NCI-H345 (cell line): Measurements from ENCODE around the gene ZNF823.
"Not testable (repeated sequence)": the region's sequence is repeated elsewhere in the genome, so short reads cannot be mapped to it uniquely, and the experiment has no call there.

Source experiments
- DNase-seq: peaks from one replicate; lab custom pipeline; 2025; lab: John Stamatoyannopoulos, UW

Gene ZNF823

DNA sequence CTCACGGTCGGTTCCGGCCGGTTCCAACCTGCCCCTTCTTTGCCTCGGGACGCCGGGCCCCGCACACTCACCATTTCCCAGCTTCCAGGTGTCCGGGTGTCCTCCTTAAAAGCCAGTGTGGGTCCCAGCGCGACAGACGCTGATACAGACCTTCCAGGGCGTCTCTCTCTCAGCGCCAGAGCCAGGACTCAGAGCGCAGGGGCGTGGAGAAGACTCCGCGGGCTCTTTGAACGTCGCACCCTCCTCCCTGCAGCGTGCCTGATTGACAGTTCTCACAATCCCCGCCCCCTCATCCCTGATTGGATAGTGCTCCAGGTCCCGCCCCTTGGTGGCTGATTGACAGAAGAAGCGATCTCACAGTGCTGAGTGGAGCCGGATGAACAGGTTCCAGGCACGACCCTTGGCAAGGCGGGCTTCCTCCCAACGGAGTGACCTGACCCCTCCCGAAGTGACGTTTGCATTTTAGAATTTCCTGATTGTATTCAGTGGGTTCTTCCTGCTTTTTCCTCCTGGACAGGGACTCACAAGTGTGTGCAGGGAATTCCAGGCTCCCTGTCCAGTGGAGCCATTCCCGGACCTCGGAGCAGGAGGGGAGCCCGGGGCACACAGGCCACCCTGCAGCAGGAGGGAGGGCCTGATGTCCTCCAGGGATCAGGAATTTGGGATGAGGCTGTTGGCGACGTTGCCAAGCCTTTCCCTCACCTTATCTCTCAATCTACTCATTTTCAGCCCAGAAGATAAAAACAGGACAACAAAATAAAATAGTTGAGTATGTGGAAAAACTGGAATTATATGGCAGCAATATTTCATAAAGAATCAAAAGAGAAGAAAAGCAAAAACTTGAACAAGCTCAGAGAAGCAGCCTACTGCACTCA is at the start of gene ZNF823:
Gene ZNF823 (minus strand): TSS at position 201 of the 875 bp plus-strand sequence. CDS start 127 bp downstream, at position 74.
- DNase-seq: peak; percentile 88

DNA sequence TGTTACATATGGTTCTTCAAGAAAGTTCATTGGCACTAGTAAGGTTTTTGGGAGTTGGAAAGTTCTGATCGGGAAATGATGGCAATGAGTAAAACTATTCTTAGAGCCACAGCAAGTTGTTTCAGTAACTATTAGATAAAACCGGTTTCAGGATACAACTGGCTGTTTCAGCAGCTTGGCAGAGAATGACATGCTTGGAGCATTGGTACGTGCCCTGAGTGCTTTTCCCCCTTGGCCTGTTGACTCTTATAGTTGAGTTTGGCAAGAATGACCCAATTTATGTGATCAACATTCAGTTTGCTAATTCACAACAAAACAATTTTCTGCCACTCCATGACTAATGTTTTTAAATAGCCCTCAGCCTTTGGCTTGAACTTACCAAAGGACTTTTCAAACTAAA is 48.8 kb upstream of the ZNF823 start:
- no peak for DNase-seq

DNA sequence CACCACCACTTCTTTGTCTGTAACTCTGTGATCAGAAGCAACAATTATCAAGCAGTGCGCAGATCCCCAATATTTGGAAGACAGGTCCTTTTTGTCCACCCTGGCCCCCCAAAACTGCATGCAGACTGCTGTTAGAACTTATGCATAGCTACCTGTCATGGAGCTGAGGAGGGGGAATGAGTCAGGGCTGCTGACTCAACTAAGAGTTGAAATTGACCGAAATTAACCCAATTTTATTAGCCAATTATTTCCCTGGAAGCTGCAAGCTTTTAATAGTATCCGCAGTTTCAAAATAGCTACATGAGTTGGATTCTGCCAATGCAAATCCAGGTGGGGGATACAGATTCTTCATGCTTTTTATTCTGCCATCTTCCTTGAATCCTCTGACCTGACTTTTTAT is 45.6 kb upstream of the ZNF823 start:
- DNase-seq: no peak

DNA sequence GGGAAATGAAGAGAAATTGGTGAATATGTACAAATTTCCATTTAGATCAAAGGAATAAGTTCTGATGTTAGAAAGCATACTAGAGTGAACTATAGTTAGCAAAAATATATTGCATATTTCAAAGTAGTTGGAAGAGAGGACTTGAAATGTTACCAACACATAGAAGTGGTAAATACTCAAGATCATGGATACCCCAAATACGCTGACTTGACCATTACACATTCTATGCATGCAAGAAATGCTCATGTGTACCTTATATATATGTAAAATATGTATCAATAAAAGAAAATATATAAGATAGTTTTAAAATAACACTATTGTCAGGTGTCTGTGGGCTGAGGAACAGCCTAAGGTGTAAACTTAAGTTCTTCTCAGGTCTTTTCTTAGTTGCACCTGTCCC is 45.0 kb upstream of the ZNF823 start:
- DNase-seq: no peak

DNA sequence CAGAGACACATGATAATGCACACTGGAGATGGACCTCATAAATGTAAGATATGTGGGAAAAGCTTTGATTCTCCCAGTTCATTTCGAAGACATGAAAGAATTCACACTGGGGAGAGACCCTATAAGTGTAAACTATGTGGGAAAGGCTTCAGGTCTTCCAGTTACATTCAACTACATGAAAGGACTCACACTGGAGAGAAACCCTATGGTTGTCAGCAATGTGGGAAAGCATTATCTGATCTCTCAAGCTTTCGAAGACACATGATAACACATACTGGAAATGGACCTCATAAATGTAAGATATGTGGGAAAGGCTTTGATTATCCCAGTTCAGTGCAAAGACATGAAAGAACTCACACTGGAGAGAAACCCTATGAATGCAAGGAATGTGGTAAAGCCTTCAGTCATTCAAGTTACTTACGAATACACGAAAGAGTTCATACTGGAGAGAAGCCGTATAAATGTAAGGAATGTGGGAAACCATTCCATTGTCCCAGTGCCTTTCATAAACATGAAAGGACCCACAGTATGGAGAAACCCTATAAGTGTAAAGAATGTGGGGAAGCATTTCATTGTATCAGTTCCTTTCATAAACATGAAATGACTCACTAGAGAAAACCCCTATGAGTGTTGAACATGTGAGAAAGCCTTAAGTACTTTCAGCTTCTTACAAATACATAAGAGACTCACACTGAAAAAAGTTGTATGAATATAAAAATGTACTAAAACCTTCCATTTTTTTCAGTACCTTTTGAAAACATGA is 42.7 kb upstream of the ZNF823 start:
- DNase-seq: no peak

DNA sequence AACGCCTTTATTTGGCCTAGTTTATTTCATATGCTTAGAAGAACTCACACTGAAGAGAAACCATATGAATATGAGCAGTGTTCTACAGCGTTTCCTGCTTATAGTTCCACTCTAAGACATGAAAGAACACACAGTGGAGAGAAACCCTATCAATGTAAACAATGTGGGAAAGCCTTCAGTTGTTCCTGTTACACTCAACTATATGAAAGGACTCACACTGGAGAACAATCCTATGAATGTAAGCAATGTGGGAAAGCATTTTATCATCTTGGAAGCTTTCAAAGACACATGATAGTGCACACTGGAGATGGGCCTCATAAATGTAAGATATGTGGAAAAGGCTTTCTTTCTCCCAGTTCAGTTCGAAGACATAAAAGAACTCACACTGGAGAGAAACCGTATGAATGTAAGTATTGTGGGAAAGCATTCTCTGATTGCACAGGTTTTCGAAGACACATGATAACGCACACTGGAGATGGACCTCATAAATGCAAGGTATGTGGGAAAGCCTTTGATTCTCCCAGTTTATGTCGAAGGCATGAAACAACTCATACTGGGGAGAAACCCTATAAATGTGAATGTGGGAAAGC is 41.8 kb upstream of the ZNF823 start:
- no peak for DNase-seq

DNA sequence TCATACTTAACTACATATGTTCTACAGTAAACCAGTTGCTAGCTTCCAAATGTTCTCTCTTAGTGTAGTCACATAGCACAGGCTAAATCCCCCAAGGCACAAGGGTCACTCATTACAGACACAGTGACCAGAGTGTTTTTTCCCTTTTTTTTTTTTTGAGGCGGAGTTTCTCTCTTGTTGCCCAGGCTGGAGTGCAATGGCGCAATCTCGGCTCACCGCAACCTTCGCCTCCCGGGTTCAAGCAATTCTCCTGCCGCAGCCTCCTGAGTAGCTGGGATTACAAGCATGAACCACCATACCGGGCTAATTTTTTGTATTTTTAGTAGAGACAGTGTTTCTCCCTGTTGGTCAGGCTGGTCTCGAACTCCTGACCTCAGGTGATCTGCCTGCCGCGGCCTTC is 37.9 kb upstream of the ZNF823 start:
- DNase-seq: not testable (repeated sequence)

DNA sequence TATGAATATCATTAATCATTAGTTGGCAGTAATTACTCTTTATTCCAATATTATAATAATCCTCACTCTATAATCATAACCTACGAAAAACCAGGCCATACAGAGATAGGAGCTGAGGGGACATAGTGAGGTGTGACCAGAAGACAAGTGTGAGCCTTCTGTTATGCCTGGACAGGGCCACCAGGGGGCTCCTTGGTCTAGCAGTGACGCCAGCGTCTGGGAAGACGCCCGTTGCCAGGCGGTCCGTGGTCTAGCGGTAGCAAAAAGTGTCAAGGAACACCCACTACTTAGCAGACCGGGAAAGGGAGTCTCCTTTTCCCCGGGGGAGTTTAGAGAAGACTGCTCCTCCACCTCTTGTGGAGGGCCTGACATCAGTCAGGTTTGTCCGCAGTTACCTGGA is 32.8 kb upstream of the ZNF823 start:
- not testable (repeated sequence) for DNase-seq

DNA sequence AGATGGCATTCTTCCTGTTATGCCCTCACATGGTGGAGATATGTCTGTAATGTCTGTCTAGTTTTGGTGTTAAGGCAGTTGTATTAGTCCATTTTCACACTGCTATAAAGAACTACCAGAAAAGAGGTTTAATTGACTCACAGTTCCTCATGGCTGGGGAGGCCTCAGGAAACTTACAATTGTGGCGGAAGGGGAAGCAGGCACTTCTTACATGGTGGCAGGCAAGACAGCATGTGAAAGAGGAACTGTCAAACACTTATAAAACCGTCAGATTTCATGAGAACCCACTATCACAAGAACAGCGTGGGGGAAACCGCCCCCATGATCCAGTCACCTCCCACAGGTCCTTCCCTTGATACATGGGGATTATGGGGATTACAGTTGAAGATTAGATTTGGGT is 31.2 kb upstream of the ZNF823 start:
- DNase-seq: no peak

DNA sequence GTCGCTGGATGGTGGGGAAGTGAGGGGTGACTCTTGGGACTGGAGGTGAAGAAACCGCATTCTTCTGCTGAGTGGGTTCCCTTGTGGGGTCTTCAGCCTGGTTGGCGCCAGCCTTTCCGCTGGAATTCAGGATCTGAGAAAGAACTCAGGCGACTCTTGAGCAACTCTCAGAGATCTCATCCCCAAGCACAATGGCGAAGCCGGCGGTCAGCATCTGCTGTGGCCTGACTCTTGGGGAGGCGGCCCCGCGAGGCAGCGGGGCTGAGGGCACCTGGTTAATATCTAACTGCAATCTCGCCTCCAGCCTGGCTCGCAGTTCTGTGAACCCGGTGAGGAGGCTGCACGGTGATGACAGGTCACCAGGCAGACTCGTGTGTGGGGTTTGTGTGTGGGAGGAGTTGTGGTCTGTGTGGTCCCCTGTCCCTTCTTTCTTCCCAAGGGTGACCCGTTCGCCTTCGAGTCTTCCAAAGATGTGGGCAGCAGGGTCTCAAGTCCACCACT is 28.9 kb upstream of the ZNF823 start:
- no peak for DNase-seq

DNA sequence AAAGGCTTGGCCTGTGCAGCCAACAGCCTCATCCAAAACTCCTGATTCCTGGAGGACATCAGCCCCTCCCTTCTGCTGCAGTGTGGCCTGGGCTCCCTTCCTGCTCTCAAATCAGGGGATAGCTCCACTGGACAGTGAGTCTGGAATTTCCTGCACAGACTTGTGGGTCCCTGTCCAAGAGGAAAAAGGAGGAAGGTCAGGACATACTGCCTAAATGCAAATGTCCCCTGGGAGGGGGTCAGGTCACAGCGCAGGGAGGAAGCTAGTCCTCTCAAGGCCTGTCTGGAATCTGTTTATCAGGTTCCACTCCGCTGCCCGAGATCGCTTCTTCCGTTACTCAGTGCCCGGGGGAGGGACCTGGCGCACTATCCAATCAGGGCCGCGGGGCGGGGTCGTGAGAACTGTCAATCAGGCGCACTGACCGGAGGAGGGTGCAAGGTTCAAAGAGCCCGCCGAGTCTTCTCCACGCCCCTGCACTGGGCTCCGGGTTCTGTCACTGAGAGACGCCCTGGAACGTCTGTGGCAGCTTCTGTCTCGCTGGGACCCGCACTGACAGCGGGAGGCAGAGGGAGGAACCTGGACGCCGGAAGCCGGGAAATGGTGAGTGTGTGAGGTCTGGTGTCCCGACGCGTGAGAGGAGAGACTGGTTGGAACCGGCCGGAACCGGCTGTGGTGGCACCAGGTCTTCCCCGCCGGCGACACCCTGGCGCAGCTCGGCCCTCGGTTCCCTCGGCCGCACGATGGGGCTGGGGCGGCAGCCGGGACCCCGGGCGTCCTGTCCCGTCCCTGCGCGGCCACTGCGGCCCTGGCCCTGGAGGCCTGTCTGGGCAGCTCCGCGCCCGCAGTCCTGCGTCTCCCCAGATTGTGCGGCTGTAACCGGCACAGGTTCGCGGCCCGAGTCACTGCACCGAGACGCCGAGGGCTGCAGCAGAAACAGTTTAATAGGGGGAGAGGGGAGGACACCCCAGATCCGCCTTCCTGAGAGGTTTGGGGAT is 28.1 kb upstream of the ZNF823 start, which contains the start of gene ZNF441:
Gene ZNF441 (plus strand): TSS at position 404 of the 995 bp plus-strand sequence. CDS start 194 bp downstream, at position 598.
- DNase-seq: peak; percentile 76

DNA sequence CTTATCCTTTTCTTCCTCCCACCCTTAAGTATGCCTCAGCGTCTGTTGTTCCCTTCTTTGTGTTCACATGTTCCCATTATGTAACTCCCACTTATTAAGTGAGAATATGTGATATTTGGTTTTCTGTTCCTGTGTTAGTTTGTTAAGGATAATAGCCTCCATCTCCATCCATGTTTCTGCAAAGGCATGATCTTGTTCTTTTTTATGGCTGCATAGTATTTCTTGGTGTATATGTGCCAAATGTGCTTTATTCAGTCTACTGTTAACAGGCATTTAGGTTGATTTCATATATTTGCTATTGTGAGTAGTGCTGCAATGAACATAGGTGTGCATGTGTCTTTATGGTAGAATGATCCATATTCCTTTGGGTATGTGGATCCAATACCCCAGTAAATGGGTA is 24.9 kb upstream of the ZNF823 start:
- DNase-seq: no peak

DNA sequence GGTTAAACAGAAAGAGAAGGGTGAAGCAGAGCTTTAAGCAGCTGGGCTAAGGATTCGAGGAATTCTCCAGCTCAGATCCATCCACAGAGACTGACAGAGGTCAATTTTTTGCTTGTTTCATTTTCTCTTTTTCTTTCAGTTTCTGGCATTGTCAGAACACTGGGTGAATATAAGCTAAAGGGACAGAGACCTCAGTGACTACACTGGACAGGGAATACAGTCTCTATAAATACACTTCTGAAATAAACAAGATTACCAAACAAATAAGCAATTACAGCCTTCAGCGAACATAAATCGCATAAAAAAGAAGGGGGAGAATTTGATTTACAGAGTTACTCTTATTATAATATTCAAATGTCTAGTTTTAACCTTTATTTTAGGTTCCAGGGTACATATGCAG is 24.4 kb upstream of the ZNF823 start:
- DNase-seq: no peak

DNA sequence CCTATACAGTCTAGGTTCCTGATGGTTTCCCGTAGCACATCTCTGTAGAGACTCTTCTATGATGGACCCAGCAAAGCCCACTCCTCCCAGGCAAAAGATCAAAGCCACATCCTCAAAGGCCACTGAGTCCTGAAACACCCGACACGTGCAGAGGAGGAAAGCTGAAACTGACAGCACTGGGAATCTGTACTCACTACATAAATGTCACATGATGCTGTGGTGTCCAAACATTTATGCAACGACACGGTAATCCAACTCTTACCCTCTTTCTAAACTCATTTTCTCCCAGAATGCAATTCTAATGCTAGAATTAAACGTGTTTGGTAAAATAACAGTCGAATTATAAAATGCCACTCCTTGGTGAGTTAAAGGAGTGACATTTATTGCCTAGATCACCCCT is 21.1 kb upstream of the ZNF823 start:
- DNase-seq: no peak

DNA sequence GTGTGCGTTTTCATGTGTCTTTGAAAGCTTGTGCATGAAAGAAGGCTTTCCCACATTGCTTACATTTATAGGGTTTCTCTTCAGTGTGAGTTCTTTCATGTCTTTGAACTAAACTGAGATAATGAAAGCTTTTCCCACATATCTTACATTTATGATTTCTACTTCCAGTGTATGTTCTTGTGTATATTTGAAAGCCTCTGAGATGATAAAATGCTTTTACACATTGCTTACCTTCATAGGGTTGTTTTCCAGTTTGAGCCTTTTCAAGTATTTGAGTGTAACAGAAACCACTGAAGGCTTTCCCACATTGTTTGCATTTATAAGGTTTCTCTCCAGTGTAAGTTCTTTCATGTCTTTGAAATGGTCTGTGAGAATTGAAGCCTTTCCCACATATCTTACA is 18.2 kb upstream of the ZNF823 start:
- DNase-seq: no peak

DNA sequence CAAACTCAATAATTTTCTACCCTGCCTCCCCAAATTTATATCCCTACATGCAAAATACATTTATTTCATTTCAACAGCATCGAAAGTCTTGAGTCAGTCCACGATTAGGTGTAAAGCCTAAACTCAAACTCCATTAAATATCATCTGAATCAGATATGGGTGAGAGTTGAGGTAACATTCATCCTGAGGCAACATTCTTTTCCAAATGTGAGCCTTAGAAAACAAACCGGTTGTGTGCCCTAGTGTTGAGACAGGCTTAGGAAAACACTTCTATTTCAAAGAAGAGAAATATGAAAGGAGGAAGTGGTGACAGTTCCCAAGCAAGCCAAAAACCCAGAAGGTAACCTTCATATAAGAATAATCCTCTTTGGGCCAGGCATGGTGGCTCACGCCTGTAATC is 15.9 kb upstream of the ZNF823 start:
- no peak for DNase-seq

DNA sequence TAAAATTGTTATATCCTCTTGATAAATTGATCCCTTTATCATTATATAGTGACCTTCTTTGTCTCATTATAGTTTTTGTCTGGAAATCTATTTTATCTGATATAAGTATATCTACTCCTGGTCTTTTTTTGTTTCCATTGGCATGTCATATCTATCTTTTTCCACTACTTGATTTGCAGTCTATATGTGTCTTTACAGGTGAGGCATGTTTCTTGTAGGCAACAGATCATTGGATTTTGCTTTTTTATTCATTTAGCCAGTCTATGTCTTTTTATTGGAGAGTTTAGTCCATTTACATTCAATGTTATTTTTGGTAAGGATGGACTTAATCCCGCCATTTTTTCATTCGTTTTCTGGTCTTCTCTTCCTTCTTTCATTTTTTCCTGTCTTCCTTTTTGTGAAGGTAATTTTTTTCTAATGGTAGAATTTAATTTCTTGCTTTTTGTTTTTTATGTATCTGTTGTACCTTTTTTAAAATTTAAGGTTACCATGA is 13.5 kb upstream of the ZNF823 start:
- no peak for DNase-seq

DNA sequence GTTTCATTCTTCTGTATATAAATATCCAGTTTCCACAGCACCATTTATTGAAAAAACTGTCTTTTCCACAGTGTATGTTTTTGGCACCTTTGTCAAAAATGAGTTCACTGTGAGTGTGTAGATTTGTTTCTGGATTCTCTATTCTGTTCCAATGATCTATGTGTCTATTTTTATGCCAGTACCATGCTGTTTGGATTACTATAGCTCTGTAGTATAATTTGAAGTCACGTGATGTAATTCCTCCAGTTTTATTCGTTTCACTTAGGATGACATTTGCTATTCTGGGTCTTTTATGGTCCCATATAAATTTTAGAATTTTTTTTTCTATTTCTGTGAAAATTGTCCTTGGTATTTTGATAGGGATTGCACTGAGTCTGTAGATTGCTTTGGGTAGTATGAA is 11.0 kb upstream of the ZNF823 start:
- no peak for DNase-seq

DNA sequence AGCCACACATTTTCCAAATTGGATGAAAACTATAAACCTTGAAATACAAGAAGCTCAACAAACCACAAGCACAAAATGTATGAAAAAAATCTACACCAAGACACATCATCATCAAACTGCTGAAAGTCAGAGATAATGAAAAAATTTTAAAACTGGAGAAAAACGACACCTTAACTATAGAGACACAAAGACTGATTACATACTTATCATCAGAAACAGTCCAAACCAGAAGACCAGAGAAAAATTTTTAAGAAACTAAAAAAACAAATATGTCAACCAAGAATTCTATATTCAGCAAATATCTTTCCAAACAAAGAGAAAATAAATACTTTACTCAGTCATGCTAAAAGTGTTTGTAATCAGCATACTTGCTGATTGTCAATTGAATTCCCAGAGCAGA is 8.5 kb upstream of the ZNF823 start:
- DNase-seq: no peak

DNA sequence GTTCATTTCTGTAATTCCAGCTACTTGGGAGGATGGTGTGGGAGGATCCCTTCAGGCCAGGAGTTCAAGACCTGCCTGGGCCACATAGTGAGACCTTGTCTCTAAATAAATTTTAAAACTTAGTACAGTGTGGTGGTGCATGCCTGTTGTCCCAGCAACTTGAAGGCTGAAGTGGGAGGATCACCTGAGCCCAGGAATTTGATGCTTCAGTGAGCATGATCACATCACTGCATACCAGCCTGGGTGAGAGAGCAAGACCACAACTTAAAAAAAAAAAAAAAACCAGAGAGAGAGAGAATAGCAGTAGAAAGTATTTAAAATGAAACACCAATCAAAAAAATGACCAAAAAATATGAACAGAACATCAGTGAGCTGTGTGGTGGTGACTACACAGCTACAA is 7.1 kb upstream of the ZNF823 start:
- no peak for DNase-seq
